Gastrocnemius medialis (tissue), 4 donors: Measurements from ENCODE around the gene NFATC2IP. TPM values are rescaled to one million over a fixed set of nuclear protein-coding genes. Genes with fewer than 3 reads are reported as not detected.

Experiments used
- ATAC-seq, 2 donors: fragments of 150-250 bp; one replicate each; pipeline ENCODE4 v1.9.1; 2016
- DNase-seq, 2 donors: peaks; one replicate each; pipeline ENCODE4 v3.0.0-alpha.2; 2019
- H3K27ac ChIP-seq, 4 donors: fragments of 200-600 bp; sonication (generic); 1 replicate in 1 of 4; 2 replicates in 3 of 4; pipeline ENCODE4 v1.5.1; 2016 to 2018; ENCODE audit warnings: mild to moderate bottlenecking in 2 of 4, moderate library complexity in 1 of 4
- H3K27me3 ChIP-seq, 3 donors: fragments of 200-600 bp; sonication (generic) in 2 of 3; 1 replicate in 1 of 3; 2 replicates in 2 of 3; pipeline versions ENCODE4 v1.5.1 to v1.6.0; 2016 to 2019; ENCODE audit warnings: mild to moderate bottlenecking in 1 of 3, moderate library complexity in 1 of 3
- H3K36me3 ChIP-seq, 2 donors: fragments of 200-600 bp; sonication (generic) in 1 of 2; one replicate each; pipeline ENCODE4 v1.5.1; 2017 to 2018
- H3K4me1 ChIP-seq, 2 donors: fragments of 200-600 bp; sonication (generic) in 1 of 2; one replicate each; pipeline ENCODE4 v1.5.1; 2016 to 2017; ENCODE audit warnings: mild to moderate bottlenecking in 2 of 2
- H3K4me3 ChIP-seq, 4 donors: fragments of 200-600 bp; sonication (generic) in 3 of 4; 1 replicate in 1 of 4; 2 replicates in 3 of 4; pipeline ENCODE4 v1.5.1; 2016 to 2019; ENCODE audit warnings: mild to moderate bottlenecking in 2 of 4
- H3K9me3 ChIP-seq, 3 donors: fragments of 200-600 bp; sonication (generic) in 2 of 3; 1 replicate in 1 of 3; 2 replicates in 2 of 3; pipeline ENCODE4 v1.5.1; 2016 to 2019
- POLR2A ChIP-seq, 2 donors: fragments of 450-650 bp; IDR thresholded peaks; one replicate each; pipeline ENCODE4 v1.6.1; 2017; ENCODE audit warnings: antibody characterized with exemption in 2 of 2, mild to moderate bottlenecking in 2 of 2, moderate library complexity in 2 of 2
- in situ Hi-C, 4 donors: fragments of 200-750 bp; cut with MboI; loops; one replicate each; pipeline versions ENCODE4 v1.15.0 to v1.8.0; 2017; ENCODE audit warnings: low sequenced_read_pairs in 4 of 4
- intact Hi-C: fragments of 100-400 bp; cut with DNase I; formaldehyde crosslinking; loops from one replicate; pipeline ENCODE4 v1.15.1; 2023; ENCODE audit warnings: low total_unique reads
- total RNA-seq, 4 donors: library from RNA; depleted of rRNA; stranded (reverse); fragments of >200 nt; gene quantifications; one replicate each; pipeline versions ENCODE4 v1.1.0 to v1.2.3, GENCODE V29; 2016
- TF ChIP-seq, protein P1 (sequence below), 5 experiments: fragments of 450-650 bp in 3 of 5; fragments of 200-600 bp in 2 of 5; sonication (generic) in 2 of 5; IDR thresholded peaks in 4 of 5; conservative IDR thresholded peaks in 1 of 5; 1 replicate in 4 of 5; 2 replicates in 1 of 5; pipeline ENCODE4 v1.5.1; 2016 to 2019; ENCODE audit warnings: antibody characterized with exemption in 5 of 5, mild to moderate bottlenecking in 3 of 5, moderate library complexity in 3 of 5

Gene NFATC2IP
- total RNA-seq, 4 donors from 2014 or later = 10.3 to 18.5 (median 14.2) TPM

DNA sequence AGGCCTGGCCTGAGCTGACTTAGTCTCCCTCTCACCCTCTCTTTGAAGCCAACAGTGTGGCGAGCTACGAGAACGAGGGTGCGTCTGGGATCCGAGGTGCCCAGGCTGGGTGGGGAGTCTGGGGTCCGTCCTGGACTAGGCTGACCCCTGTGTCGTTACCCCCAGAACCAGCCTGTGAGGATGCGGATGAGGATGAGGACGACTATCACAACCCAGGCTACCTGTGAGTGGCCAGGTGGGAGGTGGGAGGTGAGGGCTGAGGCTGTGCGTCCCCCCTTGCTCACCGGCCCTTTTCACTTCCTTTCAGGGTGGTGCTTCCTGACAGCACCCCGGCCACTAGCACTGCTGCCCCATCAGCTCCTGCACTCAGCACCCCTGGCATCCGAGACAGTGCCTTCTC lies 35.8 kb downstream of the NFATC2IP start:
- intact Hi-C loops (no loop called here), in situ Hi-C loops (no loop called here)
- ATAC-seq = no peak
- DNase-seq = no peak
- H3K27me3 ChIP-seq = no peaks in the 10 kb centered on the region
- H3K27ac ChIP-seq = no peak overlapping the region
- no peak overlapping the region for H3K4me3 ChIP-seq
- TF ChIP-seq POLR2A (IDR thresholded peaks at IDR 0.05) = no peak
- TF ChIP-seq, protein P1, sequence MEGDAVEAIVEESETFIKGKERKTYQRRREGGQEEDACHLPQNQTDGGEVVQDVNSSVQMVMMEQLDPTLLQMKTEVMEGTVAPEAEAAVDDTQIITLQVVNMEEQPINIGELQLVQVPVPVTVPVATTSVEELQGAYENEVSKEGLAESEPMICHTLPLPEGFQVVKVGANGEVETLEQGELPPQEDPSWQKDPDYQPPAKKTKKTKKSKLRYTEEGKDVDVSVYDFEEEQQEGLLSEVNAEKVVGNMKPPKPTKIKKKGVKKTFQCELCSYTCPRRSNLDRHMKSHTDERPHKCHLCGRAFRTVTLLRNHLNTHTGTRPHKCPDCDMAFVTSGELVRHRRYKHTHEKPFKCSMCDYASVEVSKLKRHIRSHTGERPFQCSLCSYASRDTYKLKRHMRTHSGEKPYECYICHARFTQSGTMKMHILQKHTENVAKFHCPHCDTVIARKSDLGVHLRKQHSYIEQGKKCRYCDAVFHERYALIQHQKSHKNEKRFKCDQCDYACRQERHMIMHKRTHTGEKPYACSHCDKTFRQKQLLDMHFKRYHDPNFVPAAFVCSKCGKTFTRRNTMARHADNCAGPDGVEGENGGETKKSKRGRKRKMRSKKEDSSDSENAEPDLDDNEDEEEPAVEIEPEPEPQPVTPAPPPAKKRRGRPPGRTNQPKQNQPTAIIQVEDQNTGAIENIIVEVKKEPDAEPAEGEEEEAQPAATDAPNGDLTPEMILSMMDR (IDR thresholded peaks at IDR 0.05 in 4 of 5, conservative IDR thresholded peaks at IDR 0.05 in 1 of 5) = no peak
- no peaks in the 10 kb centered on the region for H3K4me1 ChIP-seq
- H3K9me3 ChIP-seq = no peaks in the 10 kb centered on the region
- H3K36me3 ChIP-seq = peaks cover 0 to 58% of the 10 kb centered on the region in 2 donors

DNA sequence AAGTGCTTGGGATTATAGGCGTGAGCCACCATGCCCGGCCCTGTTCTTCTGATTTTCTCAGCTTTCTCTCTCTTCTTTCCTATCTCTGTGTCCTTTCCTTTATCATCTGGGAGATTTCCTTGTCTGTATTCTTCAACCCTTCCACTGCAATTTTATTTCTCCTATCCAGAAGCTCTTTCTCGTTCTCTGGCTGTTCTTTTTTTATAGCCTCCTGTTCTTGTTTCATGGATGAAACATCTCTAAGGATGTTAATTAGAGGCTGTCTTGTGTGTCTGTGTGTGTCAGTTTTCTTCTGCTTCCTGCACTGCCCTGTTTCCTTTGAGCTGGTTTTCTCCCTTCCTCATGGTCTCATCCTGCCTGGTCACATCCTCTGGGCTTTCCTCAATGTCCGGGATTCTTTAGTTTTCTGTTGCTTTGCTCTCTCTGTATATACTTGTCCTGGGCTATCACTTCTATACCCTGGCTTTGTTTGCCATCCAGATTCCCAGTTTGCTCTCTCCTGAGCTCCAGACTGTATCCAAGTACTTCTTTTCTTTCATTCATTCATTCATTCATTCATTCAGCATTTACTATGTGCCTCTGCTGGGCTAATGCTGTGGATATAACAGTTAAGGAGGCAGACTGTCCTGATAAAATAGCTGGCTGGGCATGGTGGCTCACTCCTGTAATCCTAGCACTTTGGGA lies 36.6 kb downstream of the NFATC2IP start:
- in situ Hi-C loops = no loop called here
- Histone ChIP-seq H3K4me1 (no peaks in the 10 kb centered on the region), H3K9me3 (no peaks in the 10 kb centered on the region), H3K4me3 (no peak overlapping the region), H3K36me3 (peaks cover 0 to 52% of the 10 kb centered on the region in 2 donors), H3K27ac (no peak overlapping the region), H3K27me3 (no peaks in the 10 kb centered on the region)
- no peak for ATAC-seq
- DNase-seq = no peak
- TF ChIP-seq, protein P1 (IDR thresholded peaks at IDR 0.05 in 4 of 5, conservative IDR thresholded peaks at IDR 0.05 in 1 of 5) = no peak
- TF ChIP-seq POLR2A (IDR thresholded peaks at IDR 0.05) = no peak
- intact Hi-C loops = no loop called here

DNA sequence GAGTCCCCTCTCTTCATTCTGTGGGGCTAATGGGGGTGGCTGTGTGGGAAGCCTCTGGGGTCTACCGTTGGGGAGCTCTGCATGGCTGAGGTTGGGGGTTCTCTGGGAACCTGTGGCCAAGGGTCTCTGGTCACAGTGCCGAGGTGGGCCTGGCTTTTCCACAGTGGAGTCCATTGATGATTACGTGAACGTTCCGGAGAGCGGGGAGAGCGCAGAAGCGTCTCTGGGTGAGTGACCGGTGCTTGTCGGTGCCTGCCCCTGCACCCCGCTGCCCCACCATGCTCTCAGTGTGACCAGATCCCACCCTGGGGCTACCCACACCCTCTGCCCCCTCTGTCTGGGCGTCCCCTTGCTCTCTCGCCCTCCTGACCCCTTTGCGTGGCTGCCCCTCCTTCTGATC lies 38.6 kb downstream of the NFATC2IP start:
- Histone ChIP-seq H3K4me1 (no peaks in the 10 kb centered on the region), H3K9me3 (no peaks in the 10 kb centered on the region), H3K27me3 (no peaks in the 10 kb centered on the region), H3K4me3 (no peak overlapping the region), H3K36me3 (peaks cover 0 to 32% of the 10 kb centered on the region in 2 donors), H3K27ac (no peak overlapping the region)
- DNase-seq (no peak), ATAC-seq (no peak)
- in situ Hi-C loops (no loop called here), intact Hi-C loops (no loop called here)
- TF ChIP-seq POLR2A (IDR thresholded peaks at IDR 0.05) = no peak
- TF ChIP-seq, protein P1 (IDR thresholded peaks at IDR 0.05 in 4 of 5, conservative IDR thresholded peaks at IDR 0.05 in 1 of 5) = no peak

DNA sequence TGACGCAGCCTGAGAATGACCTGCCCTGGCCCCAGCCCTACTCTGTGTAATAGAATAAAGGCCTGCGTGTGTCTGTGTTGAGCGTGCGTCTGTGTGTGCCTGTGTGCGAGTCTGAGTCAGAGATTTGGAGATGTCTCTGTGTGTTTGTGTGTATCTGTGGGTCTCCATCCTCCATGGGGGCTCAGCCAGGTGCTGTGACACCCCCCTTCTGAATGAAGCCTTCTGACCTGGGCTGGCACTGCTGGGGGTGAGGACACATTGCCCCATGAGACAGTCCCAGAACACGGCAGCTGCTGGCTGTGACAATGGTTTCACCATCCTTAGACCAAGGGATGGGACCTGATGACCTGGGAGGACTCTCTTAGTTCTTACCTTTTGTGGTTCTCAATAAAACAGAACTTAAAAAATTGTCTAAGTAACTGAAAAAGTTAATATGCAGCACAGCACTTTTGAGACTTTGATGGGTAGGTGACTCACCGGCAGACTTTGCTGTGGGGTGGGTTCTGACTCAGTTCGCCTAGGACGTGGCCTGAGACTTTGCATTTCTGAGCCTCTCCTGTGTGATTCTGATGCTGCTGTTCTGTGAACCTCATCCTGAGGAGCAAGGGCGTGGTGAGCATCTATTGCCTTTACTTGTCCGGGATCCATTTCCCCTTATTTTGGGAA lies 39.8 kb downstream of the NFATC2IP start:
- no peak for DNase-seq
- ATAC-seq = no peak
- TF ChIP-seq POLR2A (IDR thresholded peaks at IDR 0.05) = no peak
- TF ChIP-seq, protein P1 (IDR thresholded peaks at IDR 0.05 in 4 of 5, conservative IDR thresholded peaks at IDR 0.05 in 1 of 5) = no peak
- in situ Hi-C loops (no loop called here), intact Hi-C loops (no loop called here)
- Histone ChIP-seq H3K4me1 (no peaks in the 10 kb centered on the region), H3K27ac (no peak overlapping the region), H3K4me3 (no peak overlapping the region), H3K9me3 (no peaks in the 10 kb centered on the region), H3K27me3 (peaks cover 0 to under 1% (median 0%) of the 10 kb centered on the region in 3 donors), H3K36me3 (peaks cover 0 to 24% of the 10 kb centered on the region in 2 donors)
